HG03045 (cell line): Measurements from ENCODE around the gene PDE4D.
A peak's percentile ranks its signal among the peaks of the same experiment; 100 is the strongest.

Experiments
- ATAC-seq: cut with Tn5 transposase; IDR thresholded peaks from one replicate; pipeline ENCODE4 v1.9.1; 2021; ENCODE audit warnings: mild to moderate bottlenecking, moderate library complexity; ENCODE audit not compliant: unreplicated experiment

Gene PDE4D

DNA sequence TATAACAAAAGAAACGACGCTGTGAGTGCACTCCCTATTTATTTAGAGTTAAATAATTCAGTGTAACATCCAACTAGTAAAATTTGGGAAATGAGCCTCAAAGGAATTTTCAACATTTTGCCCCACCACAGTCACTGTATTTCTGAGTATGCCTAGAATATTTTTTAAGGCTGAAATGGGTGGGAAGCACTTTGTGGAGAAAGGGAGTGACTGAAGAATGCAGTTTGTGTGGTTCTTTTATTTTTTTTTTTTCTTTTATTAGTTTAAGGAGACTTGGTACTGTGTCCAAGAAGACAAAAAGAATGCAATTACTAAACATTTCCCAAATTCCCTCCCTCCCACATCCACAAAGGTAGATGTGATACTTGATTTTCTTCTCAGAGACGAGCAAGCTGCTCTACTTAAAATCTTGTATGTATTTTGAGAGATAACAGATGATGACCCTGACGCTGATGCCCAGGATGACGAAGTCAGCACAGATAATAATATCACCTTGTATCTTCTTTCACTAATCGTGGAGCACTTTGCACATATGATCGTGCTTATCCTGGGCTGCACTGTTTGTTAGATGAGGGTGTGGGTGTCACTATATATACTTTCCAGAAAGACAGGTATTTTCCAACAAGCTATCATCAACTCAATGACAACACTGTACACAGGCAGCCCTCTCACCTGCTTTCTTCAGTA, 724.3 kb downstream of the PDE4D start:
- no peak for ATAC-seq

DNA sequence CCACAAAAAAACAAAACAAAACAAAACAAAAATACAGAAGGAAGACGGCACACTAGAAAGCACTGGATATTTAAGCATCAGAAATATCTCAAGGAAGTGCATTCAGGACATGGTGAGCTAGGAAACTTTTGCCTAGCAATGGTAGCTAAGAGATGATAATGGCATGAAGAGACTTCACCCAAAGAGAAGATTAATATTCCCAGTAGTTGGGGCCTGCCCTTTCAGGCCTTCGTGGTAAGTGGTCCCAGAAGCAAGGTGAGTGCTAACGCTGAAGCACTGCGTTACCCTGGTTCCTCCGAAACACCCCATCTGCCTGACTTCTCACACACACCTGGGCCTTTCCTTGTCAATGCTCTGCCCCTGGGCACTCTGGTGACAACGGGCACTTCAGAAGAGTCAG, 725.5 kb downstream of the PDE4D start:
- ATAC-seq: no peak

DNA sequence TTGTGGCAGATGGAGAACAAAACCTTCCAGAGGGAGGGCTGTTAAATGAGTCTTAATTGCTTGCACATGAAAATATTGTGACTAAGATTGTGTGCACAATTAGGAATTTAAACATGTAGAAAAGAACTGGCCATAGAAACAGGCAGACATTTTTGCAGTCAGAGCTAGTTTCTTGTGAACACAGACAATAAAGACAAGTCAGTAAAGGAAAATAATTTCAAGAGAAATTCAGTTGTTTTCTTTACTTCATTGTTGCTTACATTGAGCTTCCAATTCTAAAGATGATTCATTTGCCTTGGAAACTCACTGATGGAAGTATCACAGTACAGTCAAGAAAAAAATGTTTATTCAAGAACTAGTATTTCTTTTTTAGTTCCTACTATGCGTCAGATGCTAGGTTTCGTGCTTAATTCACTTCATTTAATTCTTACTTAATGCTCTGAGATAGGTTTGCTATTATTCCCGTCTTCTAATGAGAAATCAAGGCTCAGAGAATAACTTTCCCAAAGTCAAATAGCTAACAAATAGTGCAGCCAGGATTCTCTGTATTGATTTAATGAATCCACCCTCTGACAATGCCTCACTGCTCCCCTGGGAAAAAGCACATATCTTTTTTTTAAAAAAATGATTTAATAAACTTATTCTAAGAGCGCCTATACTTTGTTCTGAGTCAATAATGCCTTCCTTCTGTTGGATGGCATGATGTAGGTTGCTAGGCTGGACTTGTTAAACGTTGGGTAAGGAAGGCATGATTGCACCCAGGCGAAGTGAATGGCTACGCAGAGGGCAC, 729.3 kb downstream of the PDE4D start:
- ATAC-seq: no peak

DNA sequence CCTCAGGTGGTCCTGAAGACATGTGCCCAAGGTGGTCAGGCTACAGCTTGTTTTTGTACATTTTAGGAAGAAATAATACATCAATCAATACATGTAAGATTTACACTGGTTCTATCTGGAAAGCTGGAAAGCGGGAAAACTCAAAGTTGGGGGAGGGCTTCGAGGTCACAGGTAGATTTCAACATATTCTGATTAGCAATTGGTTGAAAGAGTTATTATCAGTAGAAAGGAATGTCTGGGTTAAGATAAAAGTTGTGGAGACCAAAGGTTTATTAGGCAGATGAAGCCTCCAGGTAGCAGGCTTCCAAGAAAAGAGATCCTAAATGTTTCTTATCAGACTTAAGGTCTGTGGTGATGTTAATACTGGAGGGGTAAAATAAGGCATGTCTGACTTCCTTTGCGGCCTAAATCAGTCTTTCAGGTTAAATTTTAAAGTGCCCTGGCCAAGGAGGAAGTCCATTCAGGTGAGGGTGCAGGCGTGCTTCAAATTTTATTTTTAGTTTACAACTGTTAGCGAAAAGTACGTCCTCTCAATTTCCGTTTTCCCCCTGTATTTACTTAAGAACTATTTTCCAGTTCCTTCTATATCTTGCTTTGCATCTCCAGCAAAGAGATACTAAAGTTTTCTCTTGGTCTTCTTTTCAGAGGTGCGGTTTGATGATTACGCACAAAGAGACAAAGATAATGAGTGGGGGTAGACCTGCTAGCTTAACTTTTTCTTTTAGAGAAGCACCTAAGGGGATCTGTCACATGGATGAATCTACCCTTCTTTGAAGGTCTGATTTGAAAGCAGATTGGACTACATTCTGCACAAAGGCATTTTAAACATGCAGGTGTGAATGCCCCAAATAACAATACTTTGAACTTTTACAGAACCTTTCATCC, 732.1 kb downstream of the PDE4D start:
- ATAC-seq: no peak

DNA sequence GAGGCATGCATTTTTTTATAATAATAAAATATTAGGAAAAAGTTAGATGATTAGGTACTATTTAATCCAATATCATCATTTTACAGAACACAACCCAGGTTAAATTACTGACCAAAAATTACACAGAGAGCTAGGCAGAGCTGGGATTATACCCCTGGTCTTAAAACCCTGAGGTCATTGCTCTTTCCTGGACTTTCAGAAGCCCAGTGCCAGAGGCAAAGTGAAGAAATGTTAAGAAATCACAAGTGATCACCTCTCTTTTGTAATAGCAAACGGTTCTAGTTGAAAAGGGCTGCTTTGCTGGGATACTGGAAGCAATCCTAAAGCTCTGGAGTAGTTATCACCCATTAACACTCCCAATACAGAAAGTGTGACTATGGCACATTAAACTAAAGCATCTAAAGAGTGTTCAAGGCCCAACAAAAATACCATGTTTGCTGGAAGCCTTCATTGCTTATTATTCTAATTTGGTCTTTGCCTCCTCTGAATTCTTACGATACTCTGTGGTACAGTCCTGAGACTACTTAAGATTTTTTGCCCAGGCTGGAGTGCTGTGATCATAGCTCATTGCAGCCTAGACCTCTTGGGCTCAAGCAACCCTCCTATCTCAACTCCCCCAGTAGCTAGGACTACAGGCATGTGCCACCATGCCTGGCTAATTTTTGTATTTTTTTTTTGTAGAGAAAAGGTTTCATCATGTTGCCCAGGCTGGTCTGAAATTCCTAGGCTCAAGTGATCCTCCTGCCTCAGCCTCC, 734.7 kb downstream of the PDE4D start:
- no peak for ATAC-seq

DNA sequence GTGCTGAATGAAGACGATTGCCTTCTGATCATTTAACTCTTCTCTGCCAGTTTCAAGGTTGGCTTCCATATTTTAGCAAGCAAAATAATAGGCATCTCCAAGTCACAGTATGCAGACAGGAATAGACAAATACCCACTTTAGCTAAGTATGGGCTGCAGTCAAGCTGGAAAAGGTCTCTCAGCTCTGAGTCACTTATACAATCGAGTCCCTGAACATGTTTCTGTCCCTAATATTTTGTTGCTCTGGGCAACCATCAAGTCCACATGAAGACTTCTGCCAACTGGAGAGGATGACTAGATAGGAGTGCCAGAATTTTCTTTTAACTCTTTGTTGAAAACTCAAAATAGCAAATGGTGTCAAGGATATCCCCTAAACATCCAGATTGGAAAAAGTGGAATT, 735.4 kb downstream of the PDE4D start:
- ATAC-seq: no peak

DNA sequence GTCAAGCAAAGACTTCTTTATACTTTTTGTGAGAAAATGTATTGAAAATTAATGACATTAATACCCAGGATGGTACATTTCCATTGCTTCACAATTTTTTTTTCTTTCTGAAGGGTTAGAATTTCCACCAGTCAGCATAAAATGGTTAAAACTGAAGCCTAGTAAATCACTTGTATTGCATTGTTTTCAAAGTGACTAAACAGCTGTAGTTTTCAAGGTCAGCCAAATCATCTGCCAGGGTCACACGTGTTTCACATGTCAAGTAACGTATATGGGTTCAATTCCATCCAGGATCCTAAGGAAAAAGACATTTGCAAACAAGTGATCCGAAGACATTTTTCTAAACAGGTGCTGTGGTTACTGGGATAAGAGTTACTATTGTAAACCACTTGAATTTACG, 736.5 kb downstream of the PDE4D start:
- no peak for ATAC-seq

DNA sequence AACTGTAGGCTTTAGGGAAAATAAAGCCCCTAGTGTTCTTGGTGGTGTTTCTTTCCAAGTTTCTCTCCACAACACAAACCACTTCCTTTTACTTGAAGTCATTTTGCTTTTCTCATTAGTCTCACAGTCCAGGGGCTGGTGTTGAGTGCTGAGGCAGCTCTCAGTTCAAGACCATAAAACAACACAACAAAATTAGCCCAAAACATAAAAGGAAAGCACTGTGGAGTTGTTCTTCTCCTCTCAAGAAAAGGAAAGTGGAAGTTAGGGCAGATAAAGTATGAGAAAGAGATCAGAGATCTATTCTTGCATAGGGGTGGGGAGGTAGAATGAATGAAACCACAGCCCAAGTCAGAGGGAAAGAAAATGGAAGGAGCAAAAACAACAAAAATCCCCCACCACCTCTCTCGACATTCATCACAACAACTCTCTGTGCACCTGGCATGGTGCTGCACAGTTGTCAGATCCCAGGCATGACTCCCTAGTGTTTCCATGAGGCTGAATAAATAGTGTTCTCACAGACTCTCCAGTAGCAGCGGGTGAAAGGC, 740.8 kb downstream of the PDE4D start:
- peak; percentile 46 for ATAC-seq

DNA sequence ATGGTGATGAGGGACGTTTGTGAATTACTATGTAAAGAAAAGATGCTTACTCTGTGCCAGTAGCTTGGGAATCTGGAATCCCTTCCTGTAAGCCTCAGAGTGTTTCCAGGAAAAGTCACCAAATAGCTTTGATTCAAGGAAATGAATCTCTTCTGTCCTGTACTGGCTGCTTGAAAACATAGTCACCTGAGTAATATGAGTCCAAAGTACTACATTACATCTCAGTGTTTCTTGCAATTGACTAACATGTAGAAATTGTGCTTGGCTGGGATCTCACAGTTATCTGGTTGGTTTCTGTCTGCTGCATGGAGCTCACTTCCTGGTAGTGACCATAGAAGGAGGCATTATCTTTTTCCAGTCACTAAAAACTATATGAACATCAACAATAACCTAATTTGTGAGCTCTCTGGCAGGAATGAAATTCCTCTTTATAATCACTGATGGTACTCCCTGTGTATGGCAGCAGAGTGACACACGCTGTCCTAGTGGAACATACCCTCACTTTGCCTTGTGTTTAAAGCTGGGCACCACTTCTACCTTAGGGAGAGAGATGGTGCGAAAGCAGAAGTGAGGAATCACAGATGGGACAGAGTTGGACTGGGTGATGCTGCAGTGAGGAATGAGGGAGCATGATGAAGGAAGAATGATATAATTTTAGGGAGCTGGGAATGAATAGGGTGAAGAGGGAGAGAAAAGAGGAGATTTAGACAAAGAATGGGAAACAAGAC, 742.2 kb downstream of the PDE4D start:
- no peak for ATAC-seq

DNA sequence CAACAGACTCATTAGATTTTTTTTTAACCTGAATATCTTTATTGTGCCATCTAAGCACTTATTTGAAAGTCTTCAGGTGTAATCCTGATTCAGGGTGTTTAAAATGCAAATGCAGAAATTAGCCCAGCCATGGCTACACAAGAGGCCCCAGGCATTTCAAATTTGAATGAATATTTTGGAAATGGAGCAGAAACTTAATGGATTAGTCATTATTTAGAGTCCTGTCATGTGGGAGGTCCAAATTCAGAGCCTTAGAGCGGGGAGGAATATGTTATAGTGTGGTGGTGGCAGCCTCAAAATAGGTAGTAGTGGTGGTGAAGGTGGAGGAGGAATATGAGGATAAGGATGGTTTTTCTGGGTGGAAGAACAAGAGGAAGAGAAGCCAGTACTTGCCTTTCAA, 743.7 kb downstream of the PDE4D start:
- ATAC-seq: no peak

DNA sequence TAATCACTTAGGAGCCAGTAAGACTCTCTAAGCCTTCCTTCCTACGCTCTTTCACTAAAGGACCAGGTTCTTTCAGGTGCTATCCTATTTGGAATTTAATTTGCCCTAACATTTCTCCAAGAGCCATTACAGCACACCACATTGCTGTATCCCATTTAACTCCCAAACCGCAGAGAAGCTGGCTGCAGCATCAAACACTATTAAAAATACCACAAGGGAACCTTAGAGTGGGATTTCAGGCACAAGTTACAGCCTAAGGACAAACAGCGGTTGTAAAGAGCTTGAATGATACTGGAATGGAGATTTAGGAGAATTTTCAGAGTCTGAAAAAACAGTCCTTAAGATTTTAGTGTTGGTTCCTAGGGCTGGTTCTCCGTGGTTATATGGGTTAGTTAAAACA, 744.3 kb downstream of the PDE4D start:
- no peak for ATAC-seq

DNA sequence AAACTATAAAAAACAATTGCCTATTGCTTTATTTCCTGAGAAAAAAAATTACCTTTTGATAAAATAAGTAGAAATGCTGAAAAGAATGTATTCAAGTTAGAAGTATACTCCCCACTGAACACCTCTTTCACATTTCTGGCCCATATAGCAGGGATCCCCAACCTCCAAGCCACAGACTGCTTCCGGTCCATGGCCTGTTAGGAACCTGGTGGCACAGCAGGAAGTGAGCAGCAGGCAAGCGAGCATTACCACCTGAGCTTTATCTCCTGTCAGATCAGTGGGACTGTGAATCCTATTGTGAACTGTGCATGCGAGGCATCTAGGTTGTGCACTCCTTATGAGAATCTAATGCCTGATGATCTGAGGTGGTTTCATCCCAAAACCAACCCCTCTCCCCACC, 746.8 kb downstream of the PDE4D start:
- ATAC-seq: no peak

DNA sequence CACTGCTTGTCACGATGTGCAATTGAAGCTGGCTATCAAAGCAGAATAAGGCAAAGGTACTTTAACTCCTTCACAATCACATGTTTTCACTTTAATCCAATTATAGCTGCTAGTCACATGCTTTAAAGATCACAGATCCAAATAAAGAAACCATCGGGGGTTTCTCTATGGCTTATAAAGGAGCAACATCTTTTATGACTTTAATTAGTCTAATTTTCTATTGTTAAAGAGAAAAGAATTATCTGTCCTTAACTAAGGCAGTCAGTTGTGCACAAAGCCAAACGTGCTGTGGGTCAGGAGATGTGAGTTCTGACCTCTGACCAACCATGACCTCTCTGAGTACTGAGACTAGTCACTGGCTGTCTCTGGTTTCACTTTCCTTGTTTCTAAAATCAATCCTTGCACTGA, 749.6 kb downstream of the PDE4D start:
- ATAC-seq: peak; percentile 96

DNA sequence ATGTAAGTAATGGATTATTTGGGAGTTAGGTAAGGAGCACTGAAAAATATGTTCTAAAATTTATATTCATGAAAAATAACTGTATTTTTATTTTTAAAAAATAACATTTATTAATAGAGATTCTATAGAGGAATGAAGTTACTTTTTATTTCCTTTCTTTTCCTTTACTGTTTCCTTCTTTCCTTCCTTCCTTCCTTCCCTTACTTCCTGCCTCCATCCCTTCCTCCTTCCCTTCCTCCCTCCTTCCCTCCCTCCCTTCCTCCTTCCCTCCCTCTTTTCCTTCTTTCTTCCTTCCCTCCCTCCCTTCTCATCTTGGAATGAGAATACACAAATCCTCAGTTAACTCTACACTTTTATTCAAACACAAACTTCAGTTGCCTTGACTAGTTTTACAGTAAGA, 750.6 kb downstream of the PDE4D start:
- no peak for ATAC-seq

DNA sequence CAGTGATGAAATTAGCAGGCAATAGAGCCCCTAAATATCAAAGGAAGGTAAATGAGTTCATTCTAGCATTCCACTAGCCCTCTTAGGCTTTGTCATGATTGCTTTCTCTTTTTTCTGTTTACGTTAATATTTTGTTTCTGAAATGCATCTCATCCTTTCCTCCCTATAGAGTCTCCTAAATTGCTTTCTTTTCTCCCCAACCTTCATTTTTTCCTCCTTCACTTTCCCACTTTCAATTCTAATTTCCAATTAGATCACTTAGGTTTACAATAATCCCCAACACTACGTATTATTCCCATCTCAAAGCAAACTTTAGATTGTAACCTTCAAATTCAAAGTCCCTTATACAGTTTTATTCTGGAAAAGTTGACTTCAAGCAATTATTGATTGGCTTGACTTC, 751.4 kb downstream of the PDE4D start:
- no peak for ATAC-seq

DNA sequence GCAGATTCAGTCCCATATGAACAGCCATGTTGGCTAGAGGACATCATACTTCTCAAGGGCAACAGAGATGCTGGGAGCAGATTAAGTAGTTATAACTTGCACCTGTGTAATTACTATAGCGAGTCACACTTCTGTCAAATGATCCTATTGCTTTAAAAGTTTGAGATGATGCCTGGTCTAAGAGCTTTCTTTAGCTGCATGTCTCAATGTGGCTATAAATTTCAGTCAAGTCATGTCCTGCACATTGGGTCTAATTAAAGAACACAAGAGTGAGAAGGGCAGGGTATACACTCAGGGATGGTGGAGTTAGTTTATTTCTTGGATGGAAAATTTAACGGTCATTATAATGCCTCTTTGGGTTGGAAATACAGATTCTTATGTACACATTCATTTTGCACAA, 753.4 kb downstream of the PDE4D start:
- ATAC-seq: no peak

DNA sequence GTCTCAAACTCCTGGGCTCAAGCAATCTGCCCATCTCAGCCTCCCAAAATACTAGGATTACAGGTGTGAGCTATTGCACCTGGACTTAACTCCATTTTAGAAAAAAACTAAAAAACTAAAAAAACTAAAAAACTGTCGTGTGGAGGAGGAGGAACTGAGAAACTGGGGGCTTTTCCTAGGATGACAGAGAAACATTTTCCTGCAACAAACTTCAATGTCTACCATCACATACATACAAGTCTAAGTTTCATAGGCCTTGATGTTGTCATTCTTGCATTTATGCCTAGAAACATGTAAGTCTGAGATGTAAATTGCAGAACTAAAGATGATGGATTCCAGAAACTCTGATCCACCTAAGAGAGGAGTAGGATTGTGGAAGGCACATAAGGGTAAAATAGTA, 753.8 kb downstream of the PDE4D start:
- ATAC-seq: peak; percentile 40

DNA sequence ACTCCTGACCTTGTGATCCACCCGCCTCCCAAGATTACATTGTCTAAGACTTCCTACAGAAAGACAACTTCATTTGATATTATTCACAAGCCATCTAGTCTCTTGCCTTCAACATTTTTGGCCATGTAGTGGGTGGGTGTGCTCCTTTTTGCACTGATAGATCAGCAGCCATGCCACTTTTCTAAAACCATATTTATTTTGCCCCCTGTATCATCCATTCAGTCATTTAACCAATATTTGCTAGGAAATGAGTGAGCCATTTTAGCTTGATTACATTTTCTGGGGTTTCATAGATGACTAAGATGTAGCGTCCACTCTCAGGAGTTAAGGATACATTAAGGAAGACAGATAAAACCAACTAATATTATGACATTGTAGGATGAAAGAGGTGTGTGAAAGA, 755.0 kb downstream of the PDE4D start:
- ATAC-seq: no peak

DNA sequence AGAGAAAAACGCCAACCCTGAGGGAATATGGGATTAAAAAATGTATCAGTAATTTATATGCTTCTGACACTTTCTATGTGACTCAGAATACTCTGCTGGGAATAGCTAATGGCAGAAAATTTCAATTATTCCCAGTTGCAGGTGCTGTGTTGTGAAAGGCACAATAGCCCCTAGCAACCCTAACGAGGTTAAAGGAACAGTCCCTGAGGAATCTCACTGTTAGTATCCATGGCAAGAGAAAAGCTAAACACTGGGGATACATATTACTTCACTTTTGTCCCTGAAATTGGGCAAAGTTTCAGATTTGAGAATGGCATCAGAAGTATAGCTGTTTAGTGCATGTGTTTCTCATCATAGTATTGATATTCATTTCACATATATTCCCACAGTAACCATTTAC, 755.7 kb downstream of the PDE4D start:
- no peak for ATAC-seq

DNA sequence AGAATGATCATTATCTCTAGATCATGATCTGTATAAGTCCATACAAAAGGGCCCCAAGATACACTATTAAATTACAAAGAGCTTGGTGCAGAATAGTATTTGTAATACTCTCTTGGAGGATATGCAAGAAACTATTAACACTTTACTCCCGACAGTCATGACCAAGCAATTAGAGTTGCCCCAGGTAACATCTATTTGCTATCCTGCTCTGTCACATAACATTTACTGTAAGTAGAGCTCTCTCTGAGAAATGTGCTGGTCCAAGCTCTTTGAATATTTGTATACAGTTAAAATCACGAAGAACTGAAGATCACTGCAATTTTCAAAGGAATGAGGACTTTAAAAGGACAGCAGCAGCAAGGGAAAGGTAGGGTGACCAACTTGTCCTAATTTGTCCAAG, 757.0 kb downstream of the PDE4D start:
- no peak for ATAC-seq
